ENCODE measurements around the gene SLC26A8.
A peak's percentile ranks its signal among the peaks of the same experiment; 100 is the strongest.
"Not testable (repeated sequence)": the region's sequence is repeated elsewhere in the genome, so short reads cannot be mapped to it uniquely, and the experiment has no call there.

SLC26A8 gene

GRCh38 chr6:36050947-36051710 is 26.7 kb upstream of the SLC26A8 start:
- DNase-seq (ENCODE audit: low read depth) = no peak

- no peak for DNase-seq (ENCODE audit: low read depth)
Measured at GRCh38 chr6:36050305-36050704, 25.9 kb upstream of the SLC26A8 start.

DNA sequence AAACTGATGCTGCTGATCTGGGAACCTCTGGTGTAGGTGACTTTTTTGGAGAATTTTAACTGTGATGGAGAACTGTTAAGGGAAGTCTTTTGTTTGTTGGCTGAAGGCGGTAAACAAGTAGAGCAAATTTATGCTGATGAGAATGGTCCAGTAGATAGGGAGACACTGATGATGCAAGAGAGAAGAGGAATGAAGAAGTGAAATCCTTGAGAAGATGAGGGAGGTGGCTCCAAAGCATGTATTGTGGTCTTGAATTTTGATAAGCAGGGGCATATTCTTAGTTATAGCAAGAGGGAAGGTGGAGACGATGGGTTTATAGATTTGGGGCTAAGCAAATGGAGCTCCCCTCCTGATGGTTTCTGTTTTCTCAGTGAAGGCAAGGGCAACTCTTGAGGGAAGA is 25.1 kb upstream of the SLC26A8 start:
- DNase-seq (ENCODE audit: low read depth) = no peak

DNA sequence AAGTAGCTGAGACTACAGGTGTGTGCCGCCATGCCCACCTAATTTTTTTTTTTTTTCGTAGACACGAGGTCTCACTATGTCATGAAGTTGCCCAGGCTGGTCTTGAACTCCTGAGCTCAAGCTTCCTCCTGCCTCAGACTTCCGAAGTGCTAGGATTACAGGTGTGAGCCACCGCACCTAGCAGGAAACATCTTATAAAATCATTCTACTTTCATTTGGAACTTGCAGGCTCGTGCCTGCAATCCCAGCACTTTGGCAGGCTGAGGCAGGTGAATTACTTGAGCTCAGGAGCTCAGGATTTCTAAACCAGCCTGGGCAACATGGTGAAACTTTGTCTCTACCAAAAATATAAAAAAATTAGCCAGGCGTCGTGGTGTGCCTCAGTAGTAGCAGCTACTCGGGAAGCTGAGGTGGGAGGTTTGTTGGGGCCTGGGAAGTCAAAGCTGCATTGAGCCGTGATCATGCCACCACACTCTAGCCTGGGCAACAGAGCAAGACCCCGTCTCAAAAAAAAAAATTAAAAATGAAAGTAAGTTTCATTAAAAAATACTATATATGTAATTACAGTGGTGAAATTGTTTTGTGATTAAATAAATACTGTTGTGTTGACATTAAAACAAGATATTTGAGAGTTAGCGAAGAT is 18.3 kb upstream of the SLC26A8 start:
- DNase-seq (ENCODE audit: low read depth) = no peak

DNA sequence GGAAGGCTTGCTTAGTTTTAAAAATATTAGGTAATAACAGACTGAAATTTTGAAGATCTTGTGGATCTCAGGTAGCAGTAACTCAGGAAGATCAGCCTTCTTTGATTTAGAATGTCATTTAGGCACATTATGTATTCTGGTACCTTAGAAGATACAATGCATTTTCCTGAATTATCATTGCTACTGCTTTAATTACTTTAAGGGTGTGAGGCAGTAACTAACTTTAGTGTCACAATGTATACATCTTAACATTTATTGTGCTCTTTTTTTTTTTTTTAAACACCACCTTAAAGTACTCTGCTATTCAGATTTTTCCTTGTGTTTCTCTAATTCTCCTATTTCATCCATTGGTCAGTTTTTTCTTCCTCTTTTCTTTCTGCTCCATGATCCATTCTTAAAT is 16.5 kb upstream of the SLC26A8 start:
- no peak for DNase-seq (ENCODE audit: low read depth)

DNA sequence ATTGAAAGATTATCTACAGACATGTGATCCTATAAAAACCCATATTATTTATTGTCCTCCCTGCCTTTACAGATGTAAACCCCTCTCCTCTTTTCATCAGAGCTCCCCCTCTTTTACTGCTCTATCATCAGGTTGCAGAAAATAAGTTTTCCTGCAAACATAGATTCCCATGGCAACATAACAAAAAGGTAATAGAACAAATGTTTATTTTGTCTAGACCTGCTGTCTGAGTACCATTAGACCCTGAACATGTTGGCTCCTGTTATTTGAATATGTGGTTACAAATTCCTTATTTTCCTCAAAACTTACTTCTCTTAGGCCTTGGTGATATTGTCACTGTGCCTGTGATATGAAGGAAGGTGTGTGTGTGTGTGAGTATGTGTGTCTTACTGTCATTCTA is 14.7 kb upstream of the SLC26A8 start:
- DNase-seq (ENCODE audit: low read depth) = no peak

DNA sequence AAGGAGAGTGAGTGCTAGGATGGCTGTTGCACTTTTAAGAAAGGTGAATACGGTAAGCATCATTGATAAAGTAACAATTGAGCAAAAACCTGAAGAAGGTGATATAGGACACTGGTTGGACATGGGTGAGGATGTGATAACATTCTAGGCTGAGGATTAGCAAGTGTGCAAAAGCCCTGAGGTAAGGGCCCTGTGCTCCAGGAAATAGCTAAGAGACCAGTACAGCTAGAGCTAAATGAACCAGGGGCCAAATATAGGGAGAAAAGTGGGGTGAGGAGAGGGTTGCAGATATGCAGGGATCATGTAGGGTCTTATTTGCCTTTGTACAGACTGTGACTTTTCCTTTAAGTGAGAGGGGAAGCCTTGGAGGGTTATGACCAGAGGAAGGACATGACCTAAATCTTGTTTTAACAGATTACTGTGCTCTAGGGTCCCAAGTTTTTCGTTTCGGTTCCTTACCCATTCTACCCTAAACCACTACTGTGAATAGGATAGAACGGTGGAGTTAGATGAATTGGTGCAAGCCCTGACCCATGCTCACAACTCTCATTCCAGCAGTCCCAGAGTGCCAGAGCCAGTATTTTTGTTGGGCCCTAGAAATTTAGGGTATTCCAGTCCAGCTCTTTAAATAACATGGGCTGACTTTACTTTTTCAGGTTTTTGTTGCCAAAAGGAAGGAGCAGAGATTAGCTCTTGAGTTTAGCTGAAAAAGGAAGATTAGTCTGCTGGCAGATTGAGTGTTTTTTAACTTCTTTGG is 13.9 kb upstream of the SLC26A8 start:
- no peak for DNase-seq (ENCODE audit: low read depth)

GRCh38 chr6:36035225-36035624 is 10.8 kb upstream of the SLC26A8 start:
- DNase-seq (ENCODE audit: low read depth) = peak; percentile 59

- no peak for DNase-seq (ENCODE audit: low read depth)
Measured at GRCh38 chr6:36034441-36034840, 10.0 kb upstream of the SLC26A8 start.

DNA sequence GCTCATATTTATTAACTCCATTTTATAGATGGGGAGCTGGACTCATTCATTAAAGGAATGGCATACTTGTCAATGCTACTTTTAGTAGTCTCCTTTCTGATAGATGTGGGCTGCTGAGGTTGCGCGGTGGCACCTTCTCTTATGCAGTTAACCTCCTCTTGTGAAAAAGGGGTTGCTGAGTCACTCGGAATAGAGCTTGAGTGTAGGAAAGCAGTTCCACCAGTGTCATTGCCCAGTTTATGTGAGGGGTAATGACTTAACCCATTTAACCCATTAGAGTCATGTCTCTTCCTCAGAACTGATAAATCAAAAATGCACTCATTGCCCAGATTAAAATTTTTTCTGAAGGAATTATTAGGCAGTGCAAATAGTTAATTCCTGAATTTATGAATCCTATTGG is 9.5 kb upstream of the SLC26A8 start:
- peak; percentile 49 for DNase-seq (ENCODE audit: low read depth)

DNA sequence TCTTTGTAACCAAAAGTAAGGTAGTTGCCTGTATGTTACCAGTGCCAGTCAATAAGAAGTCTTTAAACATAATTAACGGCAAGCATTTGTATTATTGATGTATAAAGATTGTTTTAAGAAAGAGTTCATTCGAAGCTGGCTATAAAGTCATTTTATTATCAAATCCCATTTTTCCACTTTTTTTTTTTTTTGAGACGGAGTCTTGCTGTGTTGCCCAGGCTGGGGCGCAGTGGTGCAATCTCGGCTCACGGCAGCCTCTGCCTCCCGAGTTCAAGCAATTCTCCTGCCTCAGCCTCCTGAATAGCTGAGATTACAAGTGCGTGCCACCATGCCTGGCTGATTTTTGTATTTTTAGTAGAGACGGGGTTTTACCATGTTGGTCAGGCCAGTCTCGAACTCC is 8.7 kb upstream of the SLC26A8 start:
- DNase-seq (ENCODE audit: low read depth) = not testable (repeated sequence)

GRCh38 chr6:36032261-36032660 is 7.8 kb upstream of the SLC26A8 start:
- no peak for DNase-seq (ENCODE audit: low read depth)

DNA sequence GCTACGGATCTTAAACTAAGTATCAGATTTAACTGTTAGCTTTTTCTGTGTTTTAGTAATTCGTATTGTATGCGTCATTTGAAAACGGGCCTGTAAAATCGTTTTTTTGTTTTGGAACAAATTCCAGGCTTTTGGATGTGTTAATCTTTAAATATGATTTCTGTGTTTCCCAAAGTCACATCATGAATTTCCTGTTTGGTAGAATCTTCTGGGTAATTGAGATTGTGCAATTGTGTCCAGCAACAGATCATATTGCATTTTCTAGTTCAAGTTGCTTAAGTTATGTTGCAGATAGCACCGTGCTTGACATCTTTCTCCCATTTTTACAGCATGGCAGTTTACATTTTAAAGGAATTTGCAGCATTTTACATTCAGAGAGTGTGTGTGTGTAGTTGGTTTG is 5.0 kb upstream of the SLC26A8 start:
- DNase-seq (ENCODE audit: low read depth) = peak; percentile 92

- peak; percentile 89 for DNase-seq (ENCODE audit: low read depth)
Measured at GRCh38 chr6:36028877-36029324, 4.5 kb upstream of the SLC26A8 start.

DNA sequence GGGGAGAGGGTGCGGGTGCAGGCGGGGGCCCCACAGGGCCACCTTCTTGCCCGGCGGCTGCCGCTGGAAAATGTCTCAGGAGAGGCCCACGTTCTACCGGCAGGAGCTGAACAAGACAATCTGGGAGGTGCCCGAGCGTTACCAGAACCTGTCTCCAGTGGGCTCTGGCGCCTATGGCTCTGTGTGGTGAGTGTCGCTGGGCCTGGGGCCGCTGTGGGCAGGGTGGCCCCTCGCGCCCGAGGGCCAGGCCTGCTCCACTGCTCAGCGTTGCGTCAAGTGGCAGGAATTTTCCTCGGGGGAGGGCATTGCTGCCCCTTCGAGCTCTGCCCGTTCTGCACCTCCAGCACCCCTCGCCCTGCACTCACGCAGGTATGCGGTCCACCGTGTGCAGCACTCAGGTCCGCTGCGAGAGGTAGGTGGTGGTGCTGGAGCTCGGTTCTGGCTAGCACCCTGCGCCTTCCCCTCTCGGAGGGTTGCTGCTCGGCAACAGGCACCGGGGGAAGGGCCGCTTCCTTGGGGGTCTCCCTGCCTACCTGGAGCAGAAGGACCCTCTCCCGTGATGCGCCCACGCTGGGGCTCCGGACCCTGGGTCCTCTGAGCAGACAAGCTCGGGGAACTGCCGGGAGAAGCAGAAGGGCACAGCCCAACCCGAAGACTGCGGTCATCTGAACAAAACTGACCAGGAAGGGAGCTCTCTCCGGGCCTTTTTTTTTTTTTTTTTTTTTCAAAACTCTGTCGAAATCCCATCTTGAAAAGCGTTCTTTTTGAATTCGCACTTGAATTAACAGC is 3.8 kb upstream of the SLC26A8 start:
- DNase-seq (ENCODE audit: low read depth) = peak; percentile 15

- DNase-seq (ENCODE audit: low read depth) = peak; percentile 99
Measured at GRCh38 chr6:36027501-36028087, 3.2 kb upstream of the SLC26A8 start, which contains the start of gene MAPK14. MAPK14 (plus strand) TSS chr6:36027808; CDS start chr6:36028158, 350 bp downstream.

GRCh38 chr6:36025932-36026327 is 1.5 kb upstream of the SLC26A8 start:
- peak; percentile 79 for DNase-seq (ENCODE audit: low read depth)

DNA sequence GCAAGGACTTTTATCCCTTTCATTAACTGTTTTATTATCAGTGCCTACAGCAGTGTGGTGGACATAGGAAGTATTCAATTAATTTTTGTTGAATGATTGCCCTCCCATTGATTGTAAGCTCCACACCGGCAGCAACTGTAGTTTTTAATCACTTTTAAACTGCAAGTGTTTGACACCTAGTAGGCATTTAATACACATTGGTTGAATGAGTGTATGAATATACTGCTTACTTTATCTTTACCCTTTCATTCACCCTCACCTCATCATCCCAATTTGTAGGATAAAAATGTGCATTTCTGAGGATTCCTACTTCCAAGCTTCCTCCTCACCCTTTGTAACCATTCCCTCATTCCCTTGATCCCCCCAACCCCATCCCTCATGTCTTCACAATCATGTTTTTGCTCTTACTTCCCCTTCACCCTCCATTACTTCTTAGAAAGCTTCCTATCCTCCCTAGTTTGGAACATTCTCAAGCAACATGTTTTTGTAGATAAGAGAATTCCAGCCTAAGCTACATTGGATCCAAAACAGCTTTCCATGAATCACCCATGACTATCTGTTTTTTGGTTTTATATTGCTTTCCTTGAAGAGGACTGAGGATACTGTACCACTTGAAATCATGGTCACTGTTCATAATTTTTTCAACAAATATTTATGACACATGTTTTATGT is 955 bp upstream of the SLC26A8 start:
- peak; percentile 93 for DNase-seq (ENCODE audit: low read depth)

- DNase-seq (ENCODE audit: low read depth) = no peak
Measured at GRCh38 chr6:36020154-36020553, 4.3 kb downstream of the SLC26A8 start.

- DNase-seq (ENCODE audit: low read depth) = no peak
Measured at GRCh38 chr6:36019167-36019566, 5.3 kb downstream of the SLC26A8 start.

DNA sequence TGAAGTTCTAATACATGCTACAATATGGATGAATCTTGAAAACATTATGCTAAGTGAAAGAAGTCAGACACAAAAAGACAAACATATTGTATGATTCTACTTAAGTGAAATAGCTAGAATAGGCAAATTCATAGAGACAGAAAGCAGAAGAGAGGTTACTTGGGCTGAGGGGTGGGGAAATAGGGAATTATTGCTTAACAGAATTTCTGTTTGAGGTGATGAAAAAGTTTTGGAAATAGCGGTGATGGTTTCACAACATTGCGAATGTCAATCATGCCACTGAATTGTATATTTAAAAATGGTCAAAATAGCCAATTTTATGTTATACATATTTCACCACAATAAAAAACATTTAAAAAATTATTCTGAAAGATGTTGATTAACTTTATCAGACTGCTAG is 6.1 kb downstream of the SLC26A8 start:
- no peak for DNase-seq (ENCODE audit: low read depth)

All from amniotic epithelial cell (primary cell).